NCI-H345 treated with DMSO at 0.1 percent for 48 hours (cell line): ENCODE data around the gene HRG.
A peak's percentile ranks its signal among the peaks of the same experiment; 100 is the strongest.

Source experiments
- DNase-seq: peaks from one replicate; lab custom pipeline; 2025; ENCODE audit not compliant: unreplicated experiment; lab: John Stamatoyannopoulos, UW

Gene HRG

DNA sequence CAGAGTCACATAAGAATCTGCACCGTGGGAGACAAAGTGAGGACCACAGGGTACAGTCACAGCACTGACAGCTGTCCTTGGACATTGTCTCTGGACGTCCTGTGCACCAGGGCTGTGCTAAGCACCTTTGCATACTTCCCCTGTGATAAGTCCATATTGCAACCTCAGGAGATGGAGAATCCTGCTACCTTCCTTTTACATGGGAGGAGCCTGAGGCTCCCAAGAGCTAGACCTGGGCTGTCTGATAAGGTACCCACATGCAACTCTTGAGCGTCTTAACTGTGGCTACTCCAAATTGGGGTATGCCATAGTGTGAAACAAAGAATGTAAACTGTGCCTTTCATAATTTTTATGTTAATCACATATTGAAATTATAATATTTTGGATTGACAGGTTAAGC, 28.1 kb upstream of the HRG start:
- no peak for DNase-seq

GRCh38 chr3:186638259-186638658, 27.6 kb upstream of the HRG start:
- no peak for DNase-seq

GRCh38 chr3:186639778-186640472, 25.9 kb upstream of the HRG start, which contains the start of gene FETUB:
Gene FETUB, plus strand, starts transcription at chr3:186640399. Its CDS starts 62 bp downstream, at chr3:186640461.
- no peak for DNase-seq

- no peak for DNase-seq
These were observed 25.4 kb upstream of the HRG start for GRCh38 chr3:186640473-186640818.

DNA sequence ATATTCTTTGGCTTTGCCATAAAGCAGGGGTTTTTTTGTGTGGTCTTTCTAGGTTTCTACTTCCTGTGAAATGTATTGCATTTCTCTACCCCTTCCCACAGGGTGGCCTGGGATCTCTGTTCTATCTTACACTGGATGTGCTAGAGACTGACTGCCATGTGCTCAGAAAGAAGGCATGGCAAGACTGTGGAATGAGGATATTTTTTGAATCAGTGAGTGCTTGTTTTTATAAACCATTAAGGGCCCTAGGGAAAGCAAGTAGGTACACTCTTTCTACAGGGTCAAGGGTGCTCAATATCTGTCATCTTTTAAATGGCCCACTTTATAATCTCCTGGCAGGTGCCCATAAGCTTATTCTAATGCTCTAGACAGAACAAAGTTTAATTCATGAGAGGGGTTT, 24.9 kb upstream of the HRG start:
- DNase-seq, result no peak

- DNase-seq, result no peak
These were observed 23.8 kb upstream of the HRG start for GRCh38 chr3:186642014-186642413.

DNA sequence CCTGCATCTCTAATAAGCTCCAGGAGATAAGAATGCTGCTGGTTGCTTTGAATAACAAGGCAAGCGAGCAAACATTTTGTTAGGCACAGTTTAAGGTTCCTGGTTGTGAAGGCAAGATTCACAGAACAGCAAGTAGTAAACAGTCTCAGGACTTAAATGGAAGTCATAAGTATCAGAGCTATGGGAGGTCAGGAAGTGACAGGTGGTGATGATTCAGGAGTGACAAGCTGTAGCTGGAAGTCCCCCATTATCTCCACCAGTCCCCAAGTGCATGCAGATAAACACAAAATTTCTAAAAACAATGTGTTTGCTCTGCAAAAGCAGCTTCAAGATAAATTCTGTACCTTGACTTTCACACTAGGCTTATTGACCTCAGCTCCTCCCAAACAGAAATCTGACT, 22.3 kb upstream of the HRG start:
- no peak for DNase-seq

- DNase-seq, result no peak
These were observed 21.1 kb upstream of the HRG start for GRCh38 chr3:186644683-186645082.

- no peak for DNase-seq
These were observed 19.7 kb upstream of the HRG start for GRCh38 chr3:186646106-186646505.

DNA sequence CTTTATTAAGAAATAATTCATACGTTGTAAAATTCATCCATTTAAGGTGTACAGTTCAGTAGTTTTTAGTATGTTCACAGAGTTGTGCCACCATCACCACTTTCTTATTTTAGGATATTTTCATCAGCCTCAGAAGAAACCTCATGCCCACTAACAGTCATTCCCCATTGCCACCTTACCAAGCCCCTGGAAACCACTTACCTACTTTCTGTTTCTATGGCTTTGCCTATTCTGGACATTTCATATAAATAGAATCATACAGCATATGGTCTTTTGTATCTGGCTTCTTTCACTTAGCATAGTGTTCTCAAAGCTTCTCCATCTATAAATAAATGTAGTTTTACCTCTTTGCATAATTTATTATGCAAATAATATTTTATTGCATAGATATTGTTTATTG, 19.0 kb upstream of the HRG start:
- DNase-seq, result no peak

- no peak for DNase-seq
These were observed 17.0 kb upstream of the HRG start for GRCh38 chr3:186648851-186649250.

- no peak for DNase-seq
These were observed 14.1 kb upstream of the HRG start for GRCh38 chr3:186651678-186652215.

GRCh38 chr3:186653080-186653707, 12.6 kb upstream of the HRG start:
- DNase-seq, result peak; percentile 39

DNA sequence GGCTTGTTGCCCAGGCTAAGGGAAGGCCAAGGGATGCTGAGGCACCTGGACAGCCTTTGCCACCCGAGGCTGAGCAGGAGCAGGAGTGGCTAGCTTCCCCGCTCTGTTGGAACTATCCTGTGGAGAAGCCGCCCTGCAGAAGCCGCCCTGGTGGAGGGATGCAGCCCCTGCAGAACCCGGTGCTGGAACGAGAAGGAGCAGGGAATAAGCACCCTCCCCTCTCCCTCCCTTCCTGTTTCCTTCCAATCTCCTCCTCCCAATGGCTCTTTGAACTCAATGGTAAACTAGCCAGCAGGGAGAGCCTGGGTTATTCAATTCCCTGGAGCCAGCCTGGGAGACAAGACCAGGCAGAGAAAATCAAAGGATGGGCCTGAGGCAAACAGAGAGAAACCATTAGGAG, 11.8 kb upstream of the HRG start:
- DNase-seq, result no peak

DNA sequence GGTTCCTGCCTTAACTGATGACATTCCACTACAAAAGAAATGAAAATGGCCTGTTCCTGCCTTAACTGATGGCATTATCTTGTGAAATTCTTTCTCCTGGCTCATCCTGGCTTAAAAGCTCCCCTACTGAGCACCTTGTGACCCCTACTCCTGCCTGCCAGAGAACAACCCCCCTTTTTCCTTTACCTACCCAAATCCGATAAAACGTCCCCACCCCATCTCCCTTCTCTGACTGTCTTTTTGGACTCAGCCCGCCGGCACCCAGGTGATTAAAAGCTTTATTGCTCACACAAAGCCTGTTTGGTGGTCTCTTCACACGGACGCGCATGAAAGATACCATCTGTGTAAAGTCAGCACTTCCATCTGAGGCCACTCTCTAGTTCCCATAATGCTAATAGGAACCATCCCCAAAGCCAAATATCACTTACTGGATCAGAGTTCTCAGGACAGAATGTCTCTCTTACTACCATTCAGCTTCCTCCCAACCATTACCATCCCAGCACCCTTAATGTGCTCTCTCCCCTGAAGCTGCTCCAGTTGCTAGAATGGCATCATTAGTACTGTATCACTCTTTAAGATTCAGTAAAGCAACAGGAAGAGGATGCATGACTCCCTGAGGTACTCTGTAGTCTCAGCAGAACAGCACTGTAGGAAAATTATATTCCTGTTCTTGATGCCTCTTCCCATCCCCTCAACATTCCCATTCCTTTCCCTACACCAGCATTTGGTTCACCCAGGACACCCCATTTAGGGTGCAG, 2.3 kb upstream of the HRG start:
- no peak for DNase-seq

- DNase-seq, result no peak
These were observed 1.7 kb upstream of the HRG start for GRCh38 chr3:186664119-186664495.

DNA sequence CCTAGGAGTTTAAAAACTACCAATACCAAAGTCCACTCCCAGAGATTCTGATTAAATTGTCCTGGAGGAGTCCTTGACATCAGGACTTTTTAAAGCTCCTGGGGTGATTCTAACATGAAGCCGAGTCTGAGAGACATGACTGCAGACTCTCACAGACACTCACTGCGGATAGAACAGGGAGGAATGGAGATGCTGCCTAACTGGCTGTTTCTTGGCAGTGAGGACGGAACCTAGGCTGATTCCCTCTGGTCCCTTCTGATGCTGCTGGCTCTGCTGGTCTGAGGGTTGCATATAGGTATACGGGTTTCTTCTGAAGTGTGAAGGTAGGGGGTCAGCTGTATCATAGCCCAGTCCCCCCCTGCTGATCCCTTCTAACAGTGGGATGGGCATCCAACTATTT, 1.3 kb upstream of the HRG start:
- DNase-seq, result no peak

DNA sequence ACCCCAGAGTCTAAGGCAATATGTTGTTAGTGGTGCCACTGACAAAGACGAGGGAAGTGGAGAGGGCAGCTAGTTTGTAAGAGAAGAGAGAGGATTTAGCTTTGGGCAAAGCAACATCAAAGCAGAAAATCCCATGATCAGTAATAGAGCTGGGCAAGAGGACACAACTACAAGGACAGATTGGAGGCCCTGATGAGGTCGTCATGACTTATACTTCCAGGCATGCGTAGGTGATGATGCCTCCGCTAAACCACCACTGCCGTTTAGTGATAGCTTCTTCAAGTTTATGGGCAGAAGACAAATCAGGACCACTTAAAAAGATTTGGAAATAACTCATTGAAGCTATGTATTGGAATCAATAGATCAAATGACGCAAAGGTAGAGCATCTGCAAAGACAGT, 2.6 kb downstream of the HRG start:
- DNase-seq, result no peak

DNA sequence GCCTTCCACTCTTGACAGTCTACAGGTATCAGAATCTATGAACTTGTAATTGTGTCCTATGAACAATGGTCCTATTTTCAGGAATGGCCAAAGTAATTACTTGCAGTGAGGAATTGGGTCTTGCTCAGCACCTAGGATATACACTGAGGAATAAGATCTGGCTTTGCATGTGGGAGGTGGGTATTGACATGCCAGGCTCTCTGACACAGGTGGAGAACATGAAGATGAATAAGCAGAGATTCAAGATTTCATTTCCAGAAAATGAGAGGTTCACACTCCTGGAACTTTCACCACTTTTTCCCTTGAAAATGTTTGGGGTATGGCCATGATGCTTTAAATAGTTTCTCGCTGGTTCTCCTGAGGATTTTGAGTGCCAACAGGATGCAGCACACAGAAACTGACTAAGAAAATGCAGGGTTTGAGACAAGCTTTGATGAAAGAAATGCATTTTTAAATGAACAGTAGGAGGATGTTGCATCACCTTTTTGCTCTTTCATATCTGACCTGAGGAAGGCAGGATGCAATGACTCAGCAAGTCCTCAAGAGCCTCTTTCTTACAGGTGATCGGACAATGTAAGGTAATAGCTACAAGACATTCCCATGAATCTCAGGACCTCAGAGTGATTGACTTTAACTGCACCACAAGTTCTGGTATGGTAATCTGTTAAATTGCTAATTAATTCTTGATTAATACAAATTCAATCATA, 3.7 kb downstream of the HRG start:
- DNase-seq, result no peak

DNA sequence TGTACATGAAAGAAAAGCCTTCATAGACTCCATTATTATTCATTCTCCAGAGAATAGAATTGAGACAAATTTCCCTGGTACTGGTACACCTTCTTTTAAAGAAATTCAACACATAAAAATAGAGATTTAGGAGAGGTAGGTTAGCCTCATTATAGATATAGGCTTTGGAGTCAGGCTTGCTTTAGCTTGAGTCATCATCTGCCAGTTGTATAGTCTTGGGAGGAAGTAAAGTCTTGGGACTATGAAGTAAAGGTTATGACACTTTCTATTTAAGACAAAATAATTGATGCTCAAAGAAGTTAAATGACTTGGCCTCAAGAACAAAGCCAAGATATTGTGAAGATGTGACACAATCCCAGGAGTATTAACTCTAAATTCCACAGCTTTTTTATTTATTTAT, 4.3 kb downstream of the HRG start:
- no peak for DNase-seq

DNA sequence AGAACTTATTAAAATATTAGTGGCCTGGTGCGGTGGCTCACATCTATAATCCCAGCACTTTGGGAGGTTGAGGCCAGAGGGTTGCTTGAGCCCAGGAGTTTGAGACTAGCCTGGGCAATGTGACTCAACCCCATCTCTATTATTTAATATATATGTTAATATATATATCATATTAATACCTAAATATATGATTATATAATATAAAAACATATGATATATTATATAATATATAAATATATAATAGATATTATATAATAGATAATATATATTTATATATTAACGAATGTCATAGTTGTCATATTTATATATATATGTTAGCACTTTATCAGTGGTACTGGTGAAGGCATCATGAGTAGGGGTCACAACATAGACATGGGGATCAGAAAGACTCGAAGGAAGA, 5.2 kb downstream of the HRG start:
- DNase-seq, result no peak

- no peak for DNase-seq
These were observed 12.8 kb downstream of the HRG start for GRCh38 chr3:186678604-186679003.
